Gastrocnemius medialis (tissue), 4 donors: ENCODE data around the gene SND1.

Experiments used
- POLR2A ChIP-seq, 2 donors: fragments of 450-650 bp; IDR thresholded peaks; one replicate each; pipeline ENCODE4 v1.6.1; 2017; ENCODE audit warnings: antibody characterized with exemption in 2 of 2, mild to moderate bottlenecking in 2 of 2, moderate library complexity in 2 of 2
- TF ChIP-seq, protein P1 (sequence below), 5 experiments: fragments of 450-650 bp in 3 of 5; fragments of 200-600 bp in 2 of 5; sonication (generic) in 2 of 5; IDR thresholded peaks in 4 of 5; conservative IDR thresholded peaks in 1 of 5; 1 replicate in 4 of 5; 2 replicates in 1 of 5; pipeline ENCODE4 v1.5.1; 2016 to 2019; ENCODE audit warnings: antibody characterized with exemption in 5 of 5, mild to moderate bottlenecking in 3 of 5, moderate library complexity in 3 of 5

DNA sequence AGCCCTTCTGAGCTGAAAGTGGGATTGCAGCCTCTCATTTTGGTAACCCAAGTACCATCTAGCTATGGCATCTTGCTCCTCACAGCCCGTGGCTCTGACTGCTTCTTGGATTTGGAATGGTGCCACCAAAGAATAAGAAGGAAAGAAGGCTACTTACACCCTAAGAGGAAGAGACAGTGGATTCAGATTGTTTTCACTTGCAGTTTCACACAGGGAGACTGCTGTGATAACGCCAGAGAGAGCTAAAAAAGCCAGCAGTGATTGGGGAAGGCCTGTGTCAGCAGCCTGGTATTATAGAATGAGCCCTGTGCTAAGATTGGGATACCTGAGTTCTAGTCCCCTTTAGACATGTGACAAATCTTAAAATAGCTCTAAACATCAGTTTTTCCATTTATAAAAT lies 382.8 kb downstream of the SND1 start:
- TF ChIP-seq, protein P1, sequence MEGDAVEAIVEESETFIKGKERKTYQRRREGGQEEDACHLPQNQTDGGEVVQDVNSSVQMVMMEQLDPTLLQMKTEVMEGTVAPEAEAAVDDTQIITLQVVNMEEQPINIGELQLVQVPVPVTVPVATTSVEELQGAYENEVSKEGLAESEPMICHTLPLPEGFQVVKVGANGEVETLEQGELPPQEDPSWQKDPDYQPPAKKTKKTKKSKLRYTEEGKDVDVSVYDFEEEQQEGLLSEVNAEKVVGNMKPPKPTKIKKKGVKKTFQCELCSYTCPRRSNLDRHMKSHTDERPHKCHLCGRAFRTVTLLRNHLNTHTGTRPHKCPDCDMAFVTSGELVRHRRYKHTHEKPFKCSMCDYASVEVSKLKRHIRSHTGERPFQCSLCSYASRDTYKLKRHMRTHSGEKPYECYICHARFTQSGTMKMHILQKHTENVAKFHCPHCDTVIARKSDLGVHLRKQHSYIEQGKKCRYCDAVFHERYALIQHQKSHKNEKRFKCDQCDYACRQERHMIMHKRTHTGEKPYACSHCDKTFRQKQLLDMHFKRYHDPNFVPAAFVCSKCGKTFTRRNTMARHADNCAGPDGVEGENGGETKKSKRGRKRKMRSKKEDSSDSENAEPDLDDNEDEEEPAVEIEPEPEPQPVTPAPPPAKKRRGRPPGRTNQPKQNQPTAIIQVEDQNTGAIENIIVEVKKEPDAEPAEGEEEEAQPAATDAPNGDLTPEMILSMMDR (IDR thresholded peaks at IDR 0.05 in 4 of 5, conservative IDR thresholded peaks at IDR 0.05 in 1 of 5): no peak
- no peak for TF ChIP-seq POLR2A (IDR thresholded peaks at IDR 0.05)
